DMS 273 treated with DMSO at 0.1 percent for 48 hours (cell line): ENCODE data around the gene CEP162.
A peak's percentile ranks its signal among the peaks of the same experiment; 100 is the strongest.
"Not testable (repeated sequence)": the region's sequence is repeated elsewhere in the genome, so short reads cannot be mapped to it uniquely, and the experiment has no call there.

ENCODE experiments used
- DNase-seq: peaks from one replicate; lab custom pipeline; 2025; lab: John Stamatoyannopoulos, UW

CEP162 gene

DNA sequence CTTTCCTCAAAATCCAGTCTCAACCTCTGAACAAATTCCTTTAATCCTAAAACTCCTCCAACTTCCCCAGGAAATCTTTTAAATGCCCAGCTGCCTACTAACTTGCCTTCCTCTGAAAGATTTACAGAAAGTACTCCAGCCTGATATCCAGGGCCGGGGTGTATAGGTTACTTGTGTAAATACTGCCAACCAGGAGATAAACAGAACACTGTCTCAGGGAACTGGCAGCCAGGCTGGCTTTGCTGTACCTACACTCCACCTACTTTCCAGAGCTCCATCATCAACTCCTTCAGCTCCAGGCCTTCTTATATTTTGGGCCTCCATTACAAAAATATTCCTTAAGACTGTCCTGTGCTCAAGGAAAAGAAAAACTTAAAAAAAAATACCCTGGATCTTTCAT, 85.9 kb downstream of the CEP162 start:
- no peak for DNase-seq

DNA sequence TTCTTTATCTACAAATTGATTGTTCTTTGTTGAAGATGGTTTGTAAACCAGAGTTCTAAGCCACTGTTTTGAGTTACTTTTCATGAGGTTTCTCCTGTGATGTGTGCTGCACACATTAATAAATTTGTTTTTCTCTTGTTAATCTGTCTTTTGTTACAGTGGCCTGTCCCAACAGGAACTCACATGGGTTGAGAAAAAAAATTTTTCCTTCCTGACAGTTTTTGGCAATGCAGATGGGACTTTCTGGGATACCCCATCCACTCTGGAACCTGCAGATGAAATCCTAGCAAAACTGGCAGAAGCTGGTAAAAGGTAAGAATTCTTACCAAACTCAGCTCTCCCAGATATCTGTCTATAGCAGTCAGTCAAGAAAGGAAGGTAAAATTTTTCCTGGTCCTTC, 88.1 kb downstream of the CEP162 start:
- DNase-seq: no peak

DNA sequence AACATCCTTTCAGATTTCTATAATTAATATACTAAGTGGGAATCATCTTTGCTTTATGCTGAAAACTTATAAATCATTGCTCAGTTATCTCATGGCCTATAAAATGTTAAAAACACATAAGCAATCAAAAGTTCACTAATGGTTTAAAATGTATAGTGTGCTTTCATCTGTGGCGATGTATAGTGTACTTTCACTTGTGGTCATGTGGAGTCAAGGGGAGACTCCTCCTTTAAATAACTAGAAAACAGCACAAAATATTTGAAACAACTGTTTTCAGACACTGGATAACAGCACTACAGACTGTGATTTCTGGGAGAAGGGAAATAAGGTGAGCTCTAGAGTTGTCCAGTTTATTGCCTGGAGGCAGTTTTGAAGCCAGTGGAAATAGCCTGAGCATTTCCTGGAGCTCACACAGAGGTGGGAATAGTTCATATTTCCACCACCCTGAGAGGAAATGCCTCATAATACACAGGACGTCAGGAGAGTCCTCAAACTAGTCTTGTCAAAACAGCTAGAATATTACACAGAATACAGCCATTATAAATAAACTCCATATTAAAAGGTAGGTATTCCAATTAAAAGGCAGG, 89.4 kb downstream of the CEP162 start:
- no peak for DNase-seq

DNA sequence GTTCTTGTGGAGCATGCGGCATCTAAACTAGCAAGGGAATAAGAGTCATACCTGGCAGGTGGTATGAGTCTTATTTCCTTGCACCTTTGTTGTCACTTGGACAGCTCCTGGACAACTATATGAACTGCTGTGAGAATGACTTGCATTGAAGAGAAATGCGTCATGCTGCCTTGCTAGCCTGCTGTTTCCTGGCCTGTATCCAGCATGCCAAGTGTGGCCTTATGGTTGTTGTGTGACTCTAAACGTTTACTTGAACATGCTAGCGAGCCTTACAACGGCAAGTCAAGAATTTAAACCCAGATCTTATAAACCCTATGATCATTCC, 90.4 kb downstream of the CEP162 start:
- peak; percentile 83 for DNase-seq

DNA sequence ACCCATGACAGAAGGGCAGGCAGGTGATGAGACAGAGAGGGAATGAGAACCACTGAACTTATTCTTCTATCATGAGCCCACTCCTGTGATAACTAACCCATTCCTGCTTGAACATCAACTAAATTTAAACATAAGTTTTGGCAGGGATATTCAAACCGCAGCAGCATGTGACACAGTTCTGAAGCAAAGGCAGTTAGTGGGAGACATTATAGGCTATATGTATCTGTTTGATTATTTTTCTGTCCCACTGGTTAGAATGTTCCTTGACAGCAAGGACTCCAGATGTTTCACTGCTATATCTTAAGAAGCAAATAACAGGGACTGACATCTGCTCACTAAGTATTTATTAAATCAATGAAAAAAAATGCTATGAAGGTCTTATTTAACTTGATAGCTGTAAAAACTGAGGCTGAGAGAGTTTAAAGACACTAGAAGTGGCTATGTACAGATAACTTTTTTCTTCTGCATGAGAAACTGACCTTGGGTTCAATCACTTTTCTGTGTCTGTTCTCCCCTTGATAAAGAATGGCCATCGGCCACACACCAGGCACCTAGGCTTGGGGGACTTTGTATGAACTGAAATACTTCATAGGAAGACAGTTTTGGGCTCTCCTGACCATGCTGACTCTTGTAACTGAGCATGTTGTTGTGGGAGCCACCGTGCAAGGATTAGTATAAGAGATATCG, 90.9 kb downstream of the CEP162 start:
- no peak for DNase-seq

GRCh38 chr6:84135291-84135690, 92.2 kb downstream of the CEP162 start:
- DNase-seq: no peak

GRCh38 chr6:84133385-84133784, 94.1 kb downstream of the CEP162 start:
- DNase-seq: not testable (repeated sequence)

DNA sequence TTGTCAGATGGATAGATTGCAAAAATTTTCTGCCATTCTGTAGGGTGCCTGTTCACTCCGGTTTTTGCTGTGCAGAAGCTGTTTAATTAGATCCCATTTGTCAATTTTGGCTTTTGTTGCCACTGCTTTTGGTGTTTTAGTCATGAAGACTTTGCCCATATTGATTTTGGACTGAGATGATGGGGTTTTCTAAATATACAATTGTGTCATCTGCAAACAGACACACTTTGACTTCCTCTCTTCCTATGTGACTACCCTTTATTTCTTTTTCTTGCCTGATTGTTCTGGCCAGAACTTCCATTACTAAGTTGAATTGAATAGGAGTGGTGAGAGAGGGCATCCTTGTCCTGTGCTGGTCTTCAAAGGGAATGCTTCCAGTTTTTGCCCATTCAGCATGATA, 97.9 kb downstream of the CEP162 start:
- DNase-seq: not testable (repeated sequence)

DNA sequence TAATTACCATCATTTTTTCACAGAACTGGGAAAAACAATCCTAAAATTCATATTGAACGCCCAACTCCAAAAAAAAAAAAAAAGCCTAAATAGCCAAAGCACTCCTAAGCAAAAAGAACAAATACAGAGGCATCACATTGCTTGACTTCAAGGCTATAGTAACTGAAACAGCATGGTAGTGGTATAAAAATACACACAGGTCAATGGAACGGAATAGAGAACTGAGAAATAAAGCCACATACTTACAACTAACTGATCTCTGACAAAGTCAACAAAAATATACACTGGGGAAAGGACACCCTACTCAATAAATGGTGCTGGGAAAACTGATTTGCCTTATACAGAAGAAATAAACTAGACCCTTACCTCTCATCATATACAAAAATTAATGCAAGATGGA, 104.3 kb downstream of the CEP162 start:
- DNase-seq: no peak

- DNase-seq: no peak
Observed at GRCh38 chr6:84119277-84119676, 108.2 kb downstream of the CEP162 start.

- DNase-seq: no peak
Observed at GRCh38 chr6:84118191-84118590, 109.3 kb downstream of the CEP162 start.

- not testable (repeated sequence) for DNase-seq
Observed at GRCh38 chr6:84114933-84115594, 112.4 kb downstream of the CEP162 start.

DNA sequence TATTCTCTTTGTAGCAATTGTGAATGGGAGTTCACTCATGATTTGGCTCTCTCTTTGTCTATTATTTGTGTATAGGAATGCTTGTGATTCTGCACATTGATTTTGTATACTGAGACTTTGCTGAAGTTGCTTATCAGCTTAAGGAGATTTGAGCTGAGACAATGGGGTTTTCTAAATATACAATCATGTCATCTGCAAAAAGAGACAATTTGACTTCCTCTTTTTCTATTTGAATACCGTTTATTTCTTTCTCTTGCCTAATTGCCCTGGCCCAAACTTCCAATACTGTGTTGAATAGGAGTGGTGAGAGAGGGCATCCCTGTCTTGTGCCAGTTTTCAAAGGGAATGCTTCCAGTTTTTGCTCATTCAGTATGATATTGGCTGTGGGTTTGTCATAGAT, 116.1 kb downstream of the CEP162 start:
- not testable (repeated sequence) for DNase-seq

- peak; percentile 38 for DNase-seq
Observed at GRCh38 chr6:84107495-84107894, 119.9 kb downstream of the CEP162 start.

DNA sequence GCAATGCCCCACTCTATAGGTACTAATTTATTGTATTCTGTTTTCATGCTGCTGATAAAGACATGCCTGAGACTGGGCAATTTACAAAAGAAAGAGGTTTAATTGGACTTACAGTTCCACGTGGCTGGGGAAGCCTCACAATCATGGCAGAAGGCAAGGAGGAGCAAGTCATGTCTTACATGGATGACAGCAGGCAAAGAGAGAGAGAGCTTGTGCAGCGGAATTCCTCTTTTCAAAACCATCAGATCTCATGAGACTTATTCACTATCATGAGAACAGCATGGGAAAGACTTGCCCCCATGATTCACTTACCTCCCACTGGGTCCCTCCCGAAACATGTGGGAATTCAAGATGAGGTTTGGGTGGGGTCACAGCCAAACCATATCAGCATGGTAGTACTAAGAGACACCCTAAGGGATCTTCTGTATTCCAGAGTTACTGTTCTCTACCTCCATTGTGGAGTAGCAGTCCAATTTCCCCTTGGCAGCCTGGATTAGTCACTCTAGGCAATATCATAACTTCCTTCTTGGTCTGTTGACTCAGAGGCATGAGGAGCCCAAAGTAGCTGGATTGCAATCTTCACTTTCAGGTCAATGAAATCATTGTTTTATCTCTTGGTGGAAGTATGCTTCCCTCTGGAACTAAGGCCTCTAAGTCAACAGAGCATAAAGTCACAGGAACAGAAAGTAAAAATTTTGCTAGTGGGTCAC, 122.1 kb downstream of the CEP162 start:
- DNase-seq: not testable (repeated sequence)

DNA sequence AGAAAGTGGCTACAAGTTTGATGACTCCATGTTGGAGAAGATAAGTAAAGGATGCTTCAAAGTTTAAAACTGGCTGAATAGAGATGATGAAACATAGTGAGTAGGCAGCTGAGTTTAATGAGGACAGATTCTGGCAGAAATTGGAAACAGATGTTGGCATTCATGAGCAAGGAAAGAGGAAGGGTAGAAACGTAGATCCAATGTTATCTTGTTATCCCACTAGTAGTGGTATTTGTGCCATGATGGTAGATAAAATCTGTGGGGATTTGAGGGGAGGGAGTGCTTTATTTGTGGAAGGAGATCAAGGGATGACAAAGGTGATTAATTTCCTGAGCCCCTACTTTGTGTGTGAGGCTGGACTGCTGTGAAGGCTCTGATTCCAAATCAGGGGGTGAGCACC, 124.4 kb downstream of the CEP162 start:
- peak; percentile 2 for DNase-seq

- no peak for DNase-seq
Observed at GRCh38 chr6:84095156-84095555, 132.3 kb downstream of the CEP162 start.

DNA sequence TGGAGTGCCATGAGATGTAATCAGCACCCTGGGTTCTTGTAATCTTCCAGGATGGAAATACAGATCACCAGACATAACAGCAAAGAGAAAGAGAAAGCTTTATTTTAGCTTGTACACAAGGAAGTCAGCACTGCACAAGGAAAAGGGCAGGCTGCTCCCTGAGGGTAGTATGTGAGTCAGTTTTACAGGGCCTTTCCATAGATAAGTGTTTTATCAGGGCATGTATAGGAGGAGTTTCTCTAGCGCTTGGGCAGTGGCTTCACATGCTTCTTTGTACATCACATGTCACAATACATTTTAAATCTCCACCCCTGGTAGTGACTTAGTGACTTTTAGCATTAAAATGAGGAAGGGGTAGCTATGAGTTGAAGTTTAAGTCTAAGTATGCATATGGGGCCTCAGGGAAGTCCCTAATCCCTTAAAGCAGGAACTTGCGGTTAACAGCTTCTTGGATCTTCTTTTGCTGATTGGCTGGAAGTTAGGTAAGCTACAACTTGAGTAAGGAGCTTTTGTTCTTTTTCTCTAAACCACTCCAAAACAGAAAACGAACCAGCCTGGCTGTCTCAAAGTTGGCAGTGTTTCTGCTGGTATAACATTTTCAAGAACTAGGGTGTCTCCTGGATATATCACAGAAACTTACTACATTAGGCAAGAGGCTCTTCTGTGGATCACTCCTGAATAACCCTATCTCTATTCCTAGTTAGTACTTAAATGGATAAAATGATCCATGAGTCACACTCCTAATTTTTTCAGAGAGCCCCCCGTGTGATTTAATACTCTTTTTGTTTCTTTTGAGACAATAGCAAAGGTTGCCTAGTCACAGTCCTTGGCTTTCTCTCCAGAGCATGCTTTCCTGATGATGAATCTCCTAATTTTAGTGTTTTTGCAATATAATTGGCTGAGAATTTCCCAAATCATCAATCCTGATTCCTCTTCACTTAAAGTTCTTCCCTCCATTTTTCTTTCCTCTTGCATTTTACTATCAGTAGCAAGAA, 133.7 kb downstream of the CEP162 start:
- no peak for DNase-seq

DNA sequence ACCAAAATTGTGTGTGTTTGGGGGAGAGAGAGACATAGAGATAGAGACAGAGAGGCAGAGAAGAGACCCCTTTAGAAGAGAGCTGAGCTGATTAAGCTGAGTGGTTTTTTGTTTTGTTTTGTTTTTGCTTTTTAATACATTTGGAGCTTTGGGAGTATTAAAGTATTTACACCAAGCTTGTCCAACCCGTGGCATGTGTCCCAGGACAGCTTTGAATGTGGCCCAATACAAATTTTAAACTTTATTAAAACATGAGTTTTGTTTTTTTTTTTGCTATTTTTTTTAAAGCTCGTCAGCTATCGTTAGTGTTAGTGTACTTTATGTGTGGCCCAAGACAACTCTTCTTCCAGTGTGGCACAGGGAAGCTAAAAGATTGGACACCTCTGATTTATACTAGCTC, 137.9 kb downstream of the CEP162 start:
- no peak for DNase-seq

DNA sequence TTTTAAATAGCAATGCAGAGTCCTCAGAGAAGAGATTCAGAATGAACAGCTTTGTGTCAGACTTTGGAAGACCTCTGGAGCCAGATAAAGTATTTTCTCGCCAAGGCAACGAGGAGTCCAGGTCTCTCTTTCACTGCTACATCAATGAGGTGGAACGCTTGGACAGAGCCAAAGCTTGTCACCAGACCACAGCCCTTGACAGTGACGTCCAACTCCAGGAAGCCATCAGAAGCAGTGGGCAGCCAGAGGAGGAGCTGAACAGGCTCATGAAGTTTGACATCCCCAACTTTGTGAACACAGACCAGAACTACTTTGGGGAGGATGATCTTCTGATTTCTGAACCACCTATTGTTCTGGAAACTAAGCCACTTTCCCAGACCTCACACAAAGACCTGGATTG, 138.4 kb downstream of the CEP162 start:
- no peak for DNase-seq

DNA sequence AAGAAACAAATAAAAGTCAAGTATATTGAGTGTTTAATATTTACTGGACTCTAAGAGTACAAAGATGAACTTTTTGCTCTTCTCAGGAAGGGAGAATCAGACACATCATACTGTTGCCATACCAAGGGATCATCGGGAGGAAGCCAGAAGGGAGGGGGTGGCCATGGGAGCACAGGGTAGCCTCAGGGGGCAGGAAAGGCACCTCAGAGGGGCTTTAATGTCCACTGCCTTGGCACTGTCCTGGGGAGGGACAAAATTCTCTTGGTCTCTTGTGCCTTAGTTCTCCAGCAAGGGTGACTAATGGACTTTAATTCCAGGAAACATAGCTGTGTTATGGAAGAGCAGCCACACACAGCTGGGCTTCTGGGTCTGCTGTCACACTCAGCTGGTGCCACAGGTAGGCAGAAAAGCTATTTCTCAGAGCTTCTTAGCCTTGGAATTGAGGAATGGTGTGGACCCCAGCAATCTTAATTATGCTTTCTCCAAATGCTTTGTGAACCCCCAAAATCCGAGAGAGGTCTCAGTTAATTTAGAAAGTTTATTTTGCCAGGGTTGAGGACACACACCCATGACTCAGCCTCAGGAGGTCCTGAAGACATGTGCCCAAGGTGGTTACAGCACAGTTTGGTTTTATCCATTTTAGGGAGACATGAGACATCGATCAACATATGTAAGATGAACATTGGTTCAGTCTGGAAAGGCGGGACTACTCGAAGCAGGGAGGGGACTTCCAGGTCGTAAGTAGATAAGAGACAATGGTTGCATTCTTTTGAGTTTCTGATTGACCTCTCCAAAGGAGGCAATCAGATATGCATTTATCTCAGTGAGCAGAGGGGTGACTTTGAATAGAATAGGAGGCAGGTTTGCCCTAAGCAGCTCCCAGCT, 140.7 kb downstream of the CEP162 start:
- DNase-seq: no peak
